Esophagus squamous epithelium (tissue), 5 donors: ENCODE data around the gene ENPP7. TPM values are rescaled to one million over a fixed set of nuclear protein-coding genes. Genes with fewer than 3 reads are reported as not detected.

Experiments used
- DNase-seq: peaks from one replicate; lab custom pipeline; 2025; lab: John Stamatoyannopoulos, UW
- H3K27ac ChIP-seq, 4 donors: fragments of 200-600 bp; sonication (generic); one replicate each; pipeline ENCODE4 v1.5.1; 2016 to 2019; ENCODE audit warnings: mild to moderate bottlenecking in 1 of 4
- H3K27me3 ChIP-seq, 4 donors: fragments of 200-600 bp; sonication (generic); 1 replicate in 3 of 4; 2 replicates in 1 of 4; pipeline versions ENCODE4 v1.5.1 to v1.6.0; 2017 to 2021; ENCODE audit warnings: antibody characterized with exemption in 1 of 4
- H3K36me3 ChIP-seq, 3 donors: fragments of 200-600 bp; sonication (generic); one replicate each; pipeline ENCODE4 v1.5.1; 2016 to 2019
- H3K4me1 ChIP-seq, 3 donors: fragments of 200-600 bp; sonication (generic); one replicate each; pipeline ENCODE4 v1.5.1; 2017 to 2019
- H3K4me3 ChIP-seq, 4 donors: fragments of 200-600 bp; sonication (generic); 1 replicate in 3 of 4; 2 replicates in 1 of 4; pipeline ENCODE4 v1.5.1; 2016 to 2019; ENCODE audit warnings: mild to moderate bottlenecking in 2 of 4, moderate library complexity in 1 of 4
- H3K9me3 ChIP-seq, 3 donors: fragments of 200-600 bp; sonication (generic); one replicate each; pipeline ENCODE4 v1.5.1; 2016 to 2019
- POLR2A ChIP-seq, 4 donors: fragments of 450-650 bp; IDR thresholded peaks; one replicate each; pipeline ENCODE4 v1.6.1; 2017; ENCODE audit warnings: antibody characterized with exemption in 4 of 4, mild to moderate bottlenecking in 4 of 4, moderate library complexity in 3 of 4
- WGBS, 2 donors: methylation state at CpG; one replicate each; pipeline ENCODE4 v1.1.5; 2018; 5-methylcytosine and 5-hydroxymethylcytosine counted together
- intact Hi-C: fragments of 100-400 bp; cut with DNase I; formaldehyde crosslinking; loops from one replicate; pipeline ENCODE4 v1.15.0; 2022
- total RNA-seq, 4 donors: library from RNA; depleted of rRNA; stranded (reverse); fragments of >200 nt; gene quantifications; one replicate each; pipeline ENCODE4 v1.1.0, GENCODE V29; 2016
- TF ChIP-seq, protein P1 (sequence below), 6 experiments: fragments of 450-650 bp in 4 of 6; fragments of 200-600 bp in 2 of 6; sonication (generic) in 2 of 6; IDR thresholded peaks; one replicate each; pipeline ENCODE4 v1.5.1; 2016 to 2019; ENCODE audit warnings: antibody characterized with exemption in 6 of 6, mild to moderate bottlenecking in 4 of 6, moderate library complexity in 4 of 6
- donor health status: DM: yes; HTN: yes; CAD: no.

ENPP7 gene
- total RNA-seq, 4 donors from 2014 or later: not detected

DNA sequence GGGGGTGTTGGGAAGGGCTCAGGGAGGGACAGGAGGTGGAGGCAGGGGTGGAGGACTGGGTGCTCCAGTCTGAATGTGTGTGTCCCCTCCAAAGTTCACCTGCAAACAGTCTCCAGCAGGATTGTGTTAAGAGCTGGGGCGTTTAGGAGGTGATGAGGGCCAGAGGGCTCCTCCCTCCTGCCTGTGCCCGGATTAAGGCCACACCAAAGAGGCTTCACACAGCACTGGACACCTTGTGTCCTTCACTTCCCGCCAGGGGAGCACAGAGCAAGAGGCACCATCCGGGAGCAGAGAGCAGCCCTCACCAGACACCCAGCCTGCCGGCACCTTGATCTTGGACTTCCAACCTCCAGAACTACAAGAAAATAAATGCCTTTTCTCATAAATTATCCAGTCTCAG lies 30.2 kb upstream of the ENPP7 start:
- WGBS, 2 donors: 38 to 83% methylated on average over 1 to 4 of the region's 5 CpGs
- TF ChIP-seq, protein P1, sequence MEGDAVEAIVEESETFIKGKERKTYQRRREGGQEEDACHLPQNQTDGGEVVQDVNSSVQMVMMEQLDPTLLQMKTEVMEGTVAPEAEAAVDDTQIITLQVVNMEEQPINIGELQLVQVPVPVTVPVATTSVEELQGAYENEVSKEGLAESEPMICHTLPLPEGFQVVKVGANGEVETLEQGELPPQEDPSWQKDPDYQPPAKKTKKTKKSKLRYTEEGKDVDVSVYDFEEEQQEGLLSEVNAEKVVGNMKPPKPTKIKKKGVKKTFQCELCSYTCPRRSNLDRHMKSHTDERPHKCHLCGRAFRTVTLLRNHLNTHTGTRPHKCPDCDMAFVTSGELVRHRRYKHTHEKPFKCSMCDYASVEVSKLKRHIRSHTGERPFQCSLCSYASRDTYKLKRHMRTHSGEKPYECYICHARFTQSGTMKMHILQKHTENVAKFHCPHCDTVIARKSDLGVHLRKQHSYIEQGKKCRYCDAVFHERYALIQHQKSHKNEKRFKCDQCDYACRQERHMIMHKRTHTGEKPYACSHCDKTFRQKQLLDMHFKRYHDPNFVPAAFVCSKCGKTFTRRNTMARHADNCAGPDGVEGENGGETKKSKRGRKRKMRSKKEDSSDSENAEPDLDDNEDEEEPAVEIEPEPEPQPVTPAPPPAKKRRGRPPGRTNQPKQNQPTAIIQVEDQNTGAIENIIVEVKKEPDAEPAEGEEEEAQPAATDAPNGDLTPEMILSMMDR (IDR thresholded peaks at IDR 0.05): no peak
- TF ChIP-seq POLR2A (IDR thresholded peaks at IDR 0.05): no peak

DNA sequence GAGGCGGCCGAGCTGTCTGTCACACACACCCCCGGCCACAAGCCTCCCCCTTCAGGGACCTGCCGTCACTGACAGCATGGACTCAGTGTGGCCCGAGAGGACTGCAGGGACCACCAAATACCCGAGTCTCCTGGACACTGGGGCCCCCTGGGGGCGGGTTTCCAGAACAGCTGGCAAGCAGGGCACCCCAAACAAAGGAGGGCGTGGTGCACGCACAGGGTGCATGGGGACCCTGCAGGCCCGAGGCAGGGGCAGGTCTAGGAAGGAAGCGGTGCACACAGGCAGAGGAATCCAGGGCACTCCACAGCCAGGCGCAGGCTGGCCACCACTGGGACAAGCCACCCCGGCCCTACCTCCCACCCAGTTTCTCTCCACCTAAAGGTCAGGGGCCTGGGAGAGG lies 28.7 kb upstream of the ENPP7 start:
- Histone ChIP-seq H3K4me1 (peaks cover 0 to 4% (median 0%) of the 10 kb centered on the region in 3 donors), H3K36me3 (no peaks in the 10 kb centered on the region), H3K27ac (no peak overlapping the region), H3K27me3 (peaks cover 0 to 64% (median 0%) of the 10 kb centered on the region in 4 donors), H3K9me3 (no peaks in the 10 kb centered on the region), H3K4me3 (no peak overlapping the region)
- 28% methylated on average over 3 of the region's 13 CpGs; no CpG with 5 or more reads in 1 of the 2 donors for WGBS, 2 donors
- intact Hi-C loops: loop anchor here (10.0 kb wide), 1 partner anchor 307 kb away; no protein-coding TSS in a partner anchor
- no peak for DNase-seq
- TF ChIP-seq, protein P1 (IDR thresholded peaks at IDR 0.05): no peak
- TF ChIP-seq POLR2A (IDR thresholded peaks at IDR 0.05): no peak

More for the DNA sequence above, 30.2 kb upstream of the ENPP7 start:
- no peak overlapping the region for H3K4me3 ChIP-seq
- no peaks in the 10 kb centered on the region for H3K36me3 ChIP-seq
- H3K27ac ChIP-seq: no peak overlapping the region
- intact Hi-C loops: loop anchor here (10.0 kb wide), 1 partner anchor 306 kb away; no protein-coding TSS in a partner anchor
- H3K9me3 ChIP-seq: no peaks in the 10 kb centered on the region
- H3K4me1 ChIP-seq: peaks cover 0 to 13% (median 10%) of the 10 kb centered on the region in 3 donors
- DNase-seq: no peak
- H3K27me3 ChIP-seq: peaks cover 0 to 61% (median 0%) of the 10 kb centered on the region in 4 donors

DNA sequence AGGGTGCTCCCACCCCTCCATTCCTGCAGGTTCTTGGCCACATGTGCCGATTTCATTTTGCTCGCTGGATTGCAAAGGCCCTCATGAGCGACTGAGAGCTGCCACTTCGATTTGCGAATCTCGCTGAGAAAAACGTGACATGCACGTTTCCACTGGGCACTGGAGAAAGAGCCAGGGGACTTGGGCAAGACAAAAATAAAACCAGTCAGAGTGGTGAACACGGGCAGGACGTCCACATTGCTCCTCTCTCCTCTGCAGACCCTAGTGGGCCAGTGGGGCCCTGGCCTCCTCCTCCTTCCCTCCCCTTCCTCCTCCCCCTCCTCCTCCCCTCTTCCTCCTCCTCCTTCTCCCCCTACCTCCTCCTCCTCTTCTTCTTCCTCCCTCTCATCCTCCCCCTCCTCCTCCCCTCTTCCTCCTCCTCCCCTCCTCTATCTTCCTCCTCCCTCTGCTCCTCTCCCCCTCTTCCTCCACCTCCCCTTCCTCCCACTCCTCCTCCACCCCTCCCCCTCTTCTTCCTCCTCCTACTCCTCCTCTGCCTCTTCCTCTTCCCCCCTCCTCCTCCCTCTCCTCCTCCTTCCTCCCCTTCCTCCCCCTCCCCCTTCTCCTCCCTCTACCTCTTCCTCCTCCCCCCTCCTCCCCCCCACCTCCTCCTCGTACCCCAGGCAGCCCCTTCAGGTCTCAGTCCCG lies 28.1 kb upstream of the ENPP7 start:
- DNase-seq: no peak
- intact Hi-C loops: loop anchor here (10.0 kb wide), 1 partner anchor 308 kb away; no protein-coding TSS in a partner anchor
- H3K9me3 ChIP-seq: no peaks in the 10 kb centered on the region
- H3K27me3 ChIP-seq: peaks cover 0 to 64% (median 0%) of the 10 kb centered on the region in 4 donors
- no peak overlapping the region for H3K4me3 ChIP-seq
- no peak overlapping the region for H3K27ac ChIP-seq
- H3K4me1 ChIP-seq: peaks cover 0 to 11% (median 0%) of the 10 kb centered on the region in 3 donors
- no peaks in the 10 kb centered on the region for H3K36me3 ChIP-seq
- TF ChIP-seq, protein P1 (IDR thresholded peaks at IDR 0.05): no peak
- no peak for TF ChIP-seq POLR2A (IDR thresholded peaks at IDR 0.05)
- 26 to 40% methylated on average over 7 to 8 of the region's 12 CpGs for WGBS, 2 donors

DNA sequence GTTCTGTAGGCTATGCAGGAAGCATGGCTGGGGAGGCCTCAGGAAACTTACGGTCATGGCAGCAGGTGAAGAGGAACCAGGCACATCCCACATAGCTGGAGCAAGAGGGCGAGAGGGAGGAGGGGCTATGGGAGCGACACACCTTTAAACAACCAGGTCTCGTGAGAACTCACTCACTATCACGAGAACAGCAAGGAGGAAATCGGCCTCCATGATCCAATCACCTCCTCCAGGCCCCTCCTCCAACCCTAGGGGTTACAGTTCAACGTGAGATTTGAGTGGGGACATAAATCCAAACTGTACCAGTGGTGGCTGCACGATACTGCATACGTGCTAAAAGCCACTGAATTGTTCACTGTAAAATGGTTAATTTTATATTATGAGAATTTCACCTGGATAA lies 26.1 kb upstream of the ENPP7 start:
- intact Hi-C loops: loop anchor here (10.0 kb wide), 1 partner anchor 310 kb away; no protein-coding TSS in a partner anchor
- H3K36me3 ChIP-seq: no peaks in the 10 kb centered on the region
- no peak for TF ChIP-seq POLR2A (IDR thresholded peaks at IDR 0.05)
- TF ChIP-seq, protein P1 (IDR thresholded peaks at IDR 0.05): no peak
- H3K4me1 ChIP-seq: peaks cover 0 to 20% (median 4%) of the 10 kb centered on the region in 3 donors
- no peak for DNase-seq
- H3K9me3 ChIP-seq: no peaks in the 10 kb centered on the region
- 72 to 80% methylated on average over 8 to 9 of the region's 9 CpGs for WGBS, 2 donors
- peaks cover 0 to 66% (median 0%) of the 10 kb centered on the region in 4 donors for H3K27me3 ChIP-seq
- H3K27ac ChIP-seq: no peak overlapping the region
- no peak overlapping the region for H3K4me3 ChIP-seq

DNA sequence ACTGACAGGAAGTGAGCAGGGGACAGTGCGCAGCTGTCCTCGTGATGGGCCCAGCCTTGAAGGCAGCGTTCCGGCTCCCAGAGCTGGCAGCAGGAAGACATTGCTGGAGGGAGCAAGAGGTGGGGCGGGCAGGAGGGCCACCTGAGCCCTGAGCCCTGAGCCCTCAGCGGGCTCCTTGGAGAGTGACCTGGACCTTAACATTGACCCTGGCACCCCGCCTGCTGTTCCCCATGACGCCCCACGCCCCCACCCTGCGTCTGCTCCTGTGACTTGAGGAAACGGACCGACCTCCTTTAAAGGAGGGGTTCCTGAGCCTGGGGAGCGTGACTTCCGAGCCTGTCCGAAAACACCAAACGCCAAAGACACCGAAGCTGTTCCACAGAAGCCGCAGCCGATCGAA lies 25.1 kb upstream of the ENPP7 start:
- intact Hi-C loops: loop anchor here (10.0 kb wide), 1 partner anchor 311 kb away; no protein-coding TSS in a partner anchor
- Histone ChIP-seq H3K27ac (no peak overlapping the region), H3K9me3 (no peaks in the 10 kb centered on the region), H3K4me1 (peaks cover 0 to 20% (median 4%) of the 10 kb centered on the region in 3 donors), H3K36me3 (no peaks in the 10 kb centered on the region), H3K4me3 (no peak overlapping the region), H3K27me3 (peaks cover 0 to 57% (median 0%) of the 10 kb centered on the region in 4 donors)
- WGBS, 2 donors: 75 to 82% methylated on average over 16 to 17 of the region's 20 CpGs
- DNase-seq: no peak
- no peak for TF ChIP-seq POLR2A (IDR thresholded peaks at IDR 0.05)
- TF ChIP-seq, protein P1 (IDR thresholded peaks at IDR 0.05): no peak
